ENCODE data around the gene GPSM3. TPM values are rescaled to one million over a fixed set of nuclear protein-coding genes. Genes with fewer than 3 reads are reported as not detected.
"Not testable (repeated sequence)": the region's sequence is repeated elsewhere in the genome, so short reads cannot be mapped to it uniquely, and the experiment has no call there.

GPSM3 gene
- total RNA-seq, 1 donor from 2014 or later, result 15.7 TPM

DNA sequence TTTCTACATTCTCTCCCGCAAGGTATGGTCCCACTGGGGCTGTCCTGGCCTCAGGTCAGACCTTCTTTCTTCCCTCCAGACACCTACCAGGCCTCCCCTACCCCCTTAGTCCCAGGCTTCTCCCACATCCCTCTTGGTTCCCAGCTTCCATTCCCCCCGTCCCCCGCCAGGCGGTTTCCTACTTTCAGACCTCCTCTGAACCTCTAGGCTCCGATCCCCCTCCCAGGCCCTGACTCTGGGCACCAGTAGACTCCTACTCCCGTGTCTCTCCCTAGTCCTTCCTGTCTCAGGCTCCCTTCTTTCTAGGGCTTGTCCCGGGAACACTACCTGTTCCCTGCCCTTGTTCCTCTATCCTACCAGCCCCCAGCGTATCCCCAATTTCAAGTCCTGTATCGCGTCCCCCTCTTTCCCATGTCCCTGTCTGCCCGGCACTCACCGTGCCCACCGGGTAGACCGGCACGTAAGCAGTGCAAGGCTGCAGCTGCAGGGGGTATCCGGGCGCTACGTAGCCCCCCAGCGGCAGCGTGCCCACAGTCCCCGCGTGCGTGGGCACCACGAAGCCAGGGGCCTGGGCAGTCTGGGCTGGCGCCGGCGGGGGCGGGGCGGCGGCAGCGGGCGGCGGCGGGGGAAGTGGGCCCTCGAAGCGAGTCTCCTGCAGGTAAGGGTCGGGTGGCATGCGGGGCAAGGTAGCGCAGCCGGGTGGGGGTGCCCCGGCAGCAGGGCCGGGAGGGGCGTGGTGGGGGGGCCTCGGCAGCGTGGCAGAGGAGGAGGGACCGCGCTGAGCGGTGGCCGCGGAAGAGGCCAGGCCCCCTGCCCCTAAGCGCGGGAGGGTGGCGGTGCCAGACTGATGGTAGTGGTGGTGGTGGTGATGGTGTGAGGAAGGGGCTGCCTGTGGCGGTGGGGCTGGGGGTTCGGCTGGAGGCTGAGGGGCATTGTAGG lies 42.2 kb downstream of the GPSM3 start:
- no peak overlapping the region for H3K4me3 ChIP-seq (ENCODE audit: low read depth, low read length)
- no peak for TF ChIP-seq CTCF (conservative IDR thresholded peaks at IDR 0.05; ENCODE audit: low read depth, low read length)
- DNase-seq (ENCODE audit: low read depth), result no peak

- TF ChIP-seq CTCF (conservative IDR thresholded peaks at IDR 0.05; ENCODE audit: low read depth, low read length), result no peak
- peak overlapping the region; percentile 47 for H3K4me3 ChIP-seq (ENCODE audit: low read depth, low read length)
Measured at GRCh38 chr6:32149092-32149755, 43.2 kb downstream of the GPSM3 start.

GRCh38 chr6:32148289-32149091 lies 44.0 kb downstream of the GPSM3 start:
- DNase-seq (ENCODE audit: low read depth), result no peak

More at GRCh38 chr6:32149092-32149755, 43.2 kb downstream of the GPSM3 start:
- no peak for DNase-seq (ENCODE audit: low read depth)

DNA sequence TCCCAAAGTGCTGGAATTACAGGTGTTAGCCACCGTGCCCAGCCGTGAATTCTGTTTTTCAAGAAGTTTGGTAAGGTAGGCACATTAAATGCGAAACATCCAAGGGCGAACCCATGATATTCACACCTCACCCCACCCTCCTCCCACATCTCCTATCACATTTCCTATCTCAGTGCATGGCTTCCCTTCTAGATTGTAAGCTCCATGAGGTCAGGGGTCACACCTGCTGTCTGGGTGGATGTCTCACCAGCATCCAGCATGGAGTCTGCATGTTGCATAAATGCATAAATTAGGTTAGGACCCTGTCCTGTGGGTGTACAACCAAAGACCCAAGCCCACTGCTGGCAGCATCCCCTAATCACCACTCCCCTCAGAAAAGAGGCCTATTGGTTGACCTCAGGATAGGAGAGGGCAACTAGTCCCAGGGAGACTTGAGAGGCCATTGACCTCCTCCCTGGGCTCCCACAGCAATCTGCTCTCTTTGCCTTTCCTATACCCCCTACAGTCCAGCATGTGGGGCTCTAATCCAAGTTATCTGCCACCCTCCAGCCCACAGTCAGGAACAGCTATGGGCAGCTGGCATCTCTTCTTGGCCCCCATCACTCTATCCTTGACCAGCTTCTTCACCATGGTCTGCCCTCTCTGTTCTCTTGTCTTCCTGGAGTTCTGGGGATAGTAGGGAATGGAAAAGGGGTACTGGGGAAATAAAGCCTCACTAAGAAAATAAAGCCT lies 44.9 kb downstream of the GPSM3 start:
- no peak for DNase-seq (ENCODE audit: low read depth)
- peak overlapping the region; percentile 47 for H3K4me3 ChIP-seq (ENCODE audit: low read depth, low read length)
- no peak for TF ChIP-seq CTCF (conservative IDR thresholded peaks at IDR 0.05; ENCODE audit: low read depth, low read length)

More at GRCh38 chr6:32148289-32149091, 44.0 kb downstream of the GPSM3 start:
- H3K4me3 ChIP-seq (ENCODE audit: low read depth, low read length), result peak overlapping the region; percentile 47
- TF ChIP-seq CTCF (conservative IDR thresholded peaks at IDR 0.05; ENCODE audit: low read depth, low read length), result peak; percentile 35

GRCh38 chr6:32146687-32147086 lies 45.8 kb downstream of the GPSM3 start:
- H3K4me3 ChIP-seq (ENCODE audit: low read depth, low read length), result no peak overlapping the region
- DNase-seq (ENCODE audit: low read depth), result no peak
- no peak for TF ChIP-seq CTCF (conservative IDR thresholded peaks at IDR 0.05; ENCODE audit: low read depth, low read length)

GRCh38 chr6:32146287-32146686 lies 46.2 kb downstream of the GPSM3 start:
- TF ChIP-seq CTCF (conservative IDR thresholded peaks at IDR 0.05; ENCODE audit: low read depth, low read length), result no peak
- DNase-seq (ENCODE audit: low read depth), result no peak
- no peak overlapping the region for H3K4me3 ChIP-seq (ENCODE audit: low read depth, low read length)

GRCh38 chr6:32144238-32144637 lies 48.2 kb downstream of the GPSM3 start:
- H3K4me3 ChIP-seq (ENCODE audit: low read depth, low read length); DNase-seq (ENCODE audit: low read depth): not testable (repeated sequence)

All from epithelial cell of proximal tubule (primary cell).